SIG-M5 (cell line): ENCODE results near the gene DDX51.

Source experiments
- DNase-seq: peaks from one replicate; lab custom pipeline; 2025; lab: John Stamatoyannopoulos, UW

The DDX51 gene

GRCh38 chr12:132167611-132168310 lies 23.6 kb upstream of the DDX51 start:
- no peak for DNase-seq

DNA sequence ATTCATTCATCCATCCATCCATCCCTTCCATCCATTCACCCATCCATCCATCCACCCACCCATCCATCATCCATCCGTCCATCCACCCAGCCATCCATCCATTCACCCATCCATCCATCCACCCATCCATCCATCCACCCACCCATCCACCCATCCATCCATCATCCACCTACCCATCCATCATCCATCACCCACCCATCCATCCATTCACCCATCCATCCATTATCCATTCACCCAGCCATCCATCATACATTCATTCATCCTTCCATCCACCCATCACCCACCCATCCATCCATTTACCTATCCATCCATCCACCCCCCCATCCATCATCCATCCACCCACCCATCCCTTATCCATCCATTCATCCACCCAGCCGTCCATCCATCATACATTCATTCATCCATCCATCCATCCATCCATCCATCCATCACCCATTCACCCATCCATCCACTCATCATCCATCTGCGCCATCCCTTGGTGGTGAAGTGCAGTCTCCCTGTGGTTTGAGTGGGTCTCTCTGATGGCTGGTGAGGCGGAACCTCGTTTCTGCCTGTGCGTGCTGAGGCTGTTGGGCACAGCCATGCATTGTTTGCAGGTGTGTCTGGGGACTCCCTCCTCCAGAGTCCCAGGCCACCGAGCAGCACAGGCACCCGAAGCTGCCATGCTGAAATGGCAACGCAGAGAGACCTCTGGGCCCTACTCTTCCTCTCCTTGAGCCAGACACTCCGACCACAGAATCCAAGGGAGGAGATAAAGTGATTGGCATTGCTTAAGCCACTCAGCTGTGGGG lies 22.9 kb upstream of the DDX51 start:
- DNase-seq = no peak

DNA sequence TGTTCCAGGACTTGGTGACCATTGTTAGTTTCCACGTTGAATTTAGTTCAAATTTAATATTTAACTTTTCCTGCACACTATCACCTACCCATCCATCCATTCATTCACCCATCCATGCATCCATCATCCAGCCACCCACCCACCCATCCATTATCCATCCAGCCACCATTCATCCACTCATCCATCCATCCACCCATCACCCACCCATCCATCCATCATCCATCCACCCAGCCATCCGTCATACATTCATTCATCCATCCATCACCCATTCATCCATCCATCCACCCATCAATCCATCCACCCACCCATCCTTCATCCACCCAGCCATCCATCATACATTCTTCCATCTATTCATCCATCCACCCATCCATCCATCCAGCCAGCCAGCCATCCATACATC lies 22.0 kb upstream of the DDX51 start:
- no peak for DNase-seq

DNA sequence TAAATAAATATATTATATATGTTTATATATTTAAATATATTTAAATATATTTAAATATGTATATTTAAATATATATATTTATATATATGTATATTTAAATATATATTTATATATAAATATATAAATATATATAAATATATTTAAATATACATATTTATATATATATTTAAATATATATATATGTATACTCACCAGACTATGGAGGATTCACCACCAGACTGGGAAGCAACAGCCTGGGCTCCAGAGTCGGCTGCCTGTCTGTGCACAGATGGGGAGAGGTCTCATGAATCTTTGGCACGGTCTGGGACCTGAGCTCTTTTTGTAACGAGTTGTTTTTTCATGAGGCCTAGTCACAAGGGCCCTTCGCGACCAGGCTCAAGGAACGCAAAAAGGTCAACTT lies 21.5 kb upstream of the DDX51 start:
- DNase-seq = no peak

DNA sequence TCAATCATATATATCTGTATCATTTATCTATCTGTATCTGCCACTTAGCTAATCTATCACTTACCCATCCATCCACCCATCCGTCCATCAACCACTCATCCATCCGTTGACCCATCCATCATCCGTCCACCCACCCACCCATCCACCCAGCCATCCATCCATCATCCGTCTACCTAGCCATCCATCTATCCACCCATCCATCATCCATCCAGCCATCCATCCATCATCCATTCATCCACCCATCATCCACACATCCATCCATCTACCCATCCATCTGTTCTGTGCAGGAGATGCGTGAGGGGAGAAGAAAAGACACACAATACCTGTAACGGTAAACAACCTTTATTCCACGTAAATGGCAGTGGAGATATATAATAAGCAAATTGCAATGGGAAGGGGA lies 20.3 kb upstream of the DDX51 start:
- DNase-seq = no peak

DNA sequence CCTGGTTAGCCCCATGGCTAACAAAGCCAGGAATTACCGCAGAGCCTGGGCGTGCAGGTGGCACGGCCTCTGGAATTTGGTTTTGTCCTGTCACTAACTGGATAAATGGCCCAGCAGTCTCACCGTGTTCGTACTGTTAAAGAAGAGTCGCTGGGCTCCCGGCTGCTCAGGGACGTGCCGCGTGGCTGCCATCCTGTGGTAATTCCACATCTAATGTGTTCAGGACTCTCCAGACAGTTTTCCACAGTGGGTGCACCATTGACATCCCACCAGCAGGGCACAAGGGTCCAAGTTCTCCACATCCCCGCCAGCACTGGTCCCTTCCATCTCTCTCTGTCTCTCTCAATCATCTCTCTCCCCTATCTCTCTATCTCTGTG lies 19.8 kb upstream of the DDX51 start:
- no peak for DNase-seq

GRCh38 chr12:132163041-132163910 lies 19.2 kb upstream of the DDX51 start:
- no peak for DNase-seq

DNA sequence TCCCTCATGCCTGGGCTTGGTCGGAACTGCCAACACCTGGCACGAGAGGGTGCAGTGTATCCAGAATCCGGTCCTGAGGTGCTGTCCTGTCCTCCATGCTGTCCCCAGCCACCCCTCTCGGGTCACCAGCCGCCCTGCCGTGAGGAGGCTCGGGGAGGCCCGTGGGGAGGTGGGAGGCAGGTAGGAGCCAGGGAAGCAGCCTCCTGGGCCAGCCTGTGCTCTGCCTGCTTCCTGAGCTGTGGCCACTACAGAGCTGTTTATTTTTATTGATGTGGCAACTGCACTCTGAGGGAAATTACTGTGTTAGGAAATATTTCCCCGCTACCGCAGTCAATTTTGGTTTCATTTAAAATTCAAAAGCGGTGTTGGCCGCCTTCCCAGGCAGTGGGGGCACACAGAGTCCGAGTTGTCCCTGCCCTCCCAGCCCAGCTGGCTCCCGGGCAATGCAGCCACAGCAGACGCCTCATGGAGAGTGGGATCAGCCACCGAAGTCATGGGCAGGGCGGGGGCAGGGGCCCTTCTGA lies 18.5 kb upstream of the DDX51 start:
- DNase-seq = no peak

- no peak for DNase-seq
These were observed 17.8 kb upstream of the DDX51 start for GRCh38 chr12:132161796-132162507.

DNA sequence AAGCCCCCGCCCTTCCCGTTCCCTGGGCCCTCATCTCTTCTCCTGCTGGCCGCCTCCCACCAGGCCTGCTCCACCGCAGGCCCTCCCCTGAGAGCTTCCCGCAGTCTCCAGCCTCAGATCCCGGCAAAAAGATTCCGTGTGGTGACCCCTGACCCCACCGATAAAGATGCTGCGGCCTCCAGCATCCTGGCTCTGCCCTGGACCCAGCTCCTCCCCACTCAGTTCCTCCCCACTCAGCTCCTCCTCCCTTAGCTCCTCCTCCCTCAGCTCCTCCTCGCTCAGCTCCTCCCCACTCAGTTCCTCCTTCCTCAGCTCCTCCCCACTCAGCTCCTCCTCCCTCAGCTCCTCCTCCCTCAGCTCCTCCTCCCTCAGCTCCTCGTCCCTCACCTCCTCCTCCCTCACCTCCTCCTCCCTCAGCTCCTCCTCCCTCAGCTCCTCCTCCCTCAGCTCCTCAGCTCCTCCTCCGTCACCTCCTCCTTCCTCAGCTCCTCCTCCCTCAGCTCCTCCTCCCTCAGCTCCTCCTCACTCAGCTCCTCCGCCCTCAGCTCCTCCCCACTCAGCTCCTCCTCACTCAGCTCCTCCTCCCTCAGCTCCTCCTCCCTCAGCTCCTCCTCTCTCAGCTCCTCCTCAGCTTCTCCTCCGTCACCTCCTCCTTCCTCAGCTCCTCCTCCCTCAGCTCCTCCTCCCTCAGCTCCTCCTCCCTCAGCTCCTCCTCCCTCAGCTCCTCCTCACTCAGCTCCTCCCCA lies 17.1 kb upstream of the DDX51 start:
- no peak for DNase-seq

DNA sequence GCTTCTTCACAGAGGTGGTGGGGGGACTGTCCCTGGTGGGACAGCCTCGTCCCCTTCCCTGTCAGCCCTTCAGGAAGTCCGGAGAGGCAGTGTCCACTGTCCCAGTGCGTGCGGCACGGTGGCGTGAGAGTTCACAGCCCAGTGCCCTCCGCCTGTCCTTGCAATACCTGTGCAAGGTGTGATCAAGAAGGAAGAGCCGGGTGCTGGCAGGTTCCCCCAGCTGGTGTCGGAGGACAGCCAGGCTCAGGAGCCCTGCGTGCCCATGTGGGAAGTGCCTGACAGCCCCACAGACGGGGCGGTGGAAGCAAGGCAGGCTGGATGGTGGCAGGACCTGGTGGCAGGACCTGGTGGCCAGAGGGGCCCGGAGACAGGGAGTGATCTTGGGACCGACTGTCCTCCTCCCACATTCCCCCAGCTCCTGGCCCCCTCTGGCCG lies 16.5 kb upstream of the DDX51 start:
- no peak for DNase-seq

DNA sequence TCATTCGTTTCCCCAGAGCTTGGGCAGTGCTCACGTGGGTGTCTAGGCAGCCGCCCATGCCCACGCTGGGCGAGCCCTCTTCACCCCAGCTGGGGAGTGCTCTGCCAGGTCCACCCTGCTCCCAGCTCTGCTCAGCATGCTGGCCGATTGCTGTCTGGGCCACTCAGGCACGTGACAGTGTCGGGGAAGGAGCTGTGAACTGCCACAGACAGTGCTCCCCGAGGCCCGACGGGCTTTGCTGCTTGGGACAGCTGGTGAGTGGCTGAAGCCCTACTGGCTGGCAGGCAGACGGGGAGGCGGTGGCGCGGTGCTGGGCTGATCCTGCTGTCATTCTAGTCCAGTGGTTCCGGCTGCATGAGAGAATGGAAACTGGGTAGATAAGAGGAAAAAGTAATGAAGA lies 15.9 kb upstream of the DDX51 start:
- no peak for DNase-seq

GRCh38 chr12:132159555-132160003 lies 15.5 kb upstream of the DDX51 start:
- DNase-seq = no peak

DNA sequence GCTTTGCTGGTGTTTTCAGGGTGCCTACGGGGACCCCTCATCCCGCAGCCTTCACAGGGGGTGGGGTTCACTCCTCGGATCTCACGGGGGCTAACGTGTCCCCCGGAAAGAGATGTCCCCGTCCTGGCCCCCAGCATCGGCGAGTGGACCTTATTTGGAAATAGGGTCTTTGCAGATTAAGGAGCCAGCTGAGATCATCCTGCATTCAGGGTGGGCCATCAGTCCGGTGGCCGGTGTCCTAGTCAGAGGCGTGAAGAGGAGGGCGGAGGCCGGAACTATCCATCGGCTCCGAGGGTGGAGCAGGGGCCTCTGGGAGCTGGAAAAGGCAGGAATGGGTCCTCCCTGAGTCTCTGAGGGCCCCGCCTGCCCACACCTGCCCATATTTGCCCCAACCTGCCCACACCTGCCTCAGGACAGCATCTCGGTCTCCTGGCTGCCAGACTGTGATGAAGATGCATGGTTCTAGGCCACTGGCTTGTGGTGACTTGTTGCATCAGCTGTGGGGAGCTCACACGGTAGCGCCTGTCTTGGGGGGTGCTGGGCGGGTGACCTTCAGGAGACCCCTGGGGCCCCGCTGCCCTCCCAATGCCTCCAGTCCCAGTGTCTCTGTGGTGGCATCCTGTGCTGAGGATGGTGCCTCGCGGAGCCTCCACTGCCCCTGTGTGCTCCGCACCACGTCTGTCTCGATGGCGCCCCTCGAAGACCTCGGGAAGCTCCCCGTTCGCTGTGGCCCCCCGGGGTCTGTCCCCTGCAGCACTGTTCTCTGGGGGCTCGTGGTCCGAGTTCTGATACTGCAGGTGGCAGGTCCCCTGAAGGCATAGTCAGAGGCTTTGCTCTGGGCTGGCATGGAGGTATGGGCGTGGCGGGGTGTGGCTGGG lies 14.8 kb upstream of the DDX51 start:
- DNase-seq = no peak

DNA sequence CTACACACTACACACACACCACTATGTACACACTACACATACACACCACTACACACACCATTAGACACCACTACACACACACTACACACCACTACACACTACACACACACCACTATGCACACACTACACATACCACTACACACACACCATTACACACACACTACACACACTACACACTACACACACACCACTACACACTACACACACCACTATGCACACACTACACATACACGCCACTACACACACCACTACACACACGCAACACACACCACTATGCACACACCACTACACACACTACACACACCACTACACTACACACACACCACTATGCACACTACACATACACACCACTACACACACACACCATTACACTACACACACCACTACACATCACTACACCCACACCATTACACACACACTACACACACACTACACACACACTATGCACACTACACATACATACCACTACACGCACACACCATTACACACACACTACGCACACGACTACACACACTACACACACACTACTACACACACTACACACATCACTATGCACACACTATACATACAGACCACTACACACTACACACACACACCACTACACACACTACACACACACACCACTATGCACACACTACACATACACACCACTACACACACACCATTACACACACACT lies 13.8 kb upstream of the DDX51 start:
- DNase-seq = no peak

GRCh38 chr12:132156573-132157325 lies 12.6 kb upstream of the DDX51 start:
- DNase-seq = no peak

DNA sequence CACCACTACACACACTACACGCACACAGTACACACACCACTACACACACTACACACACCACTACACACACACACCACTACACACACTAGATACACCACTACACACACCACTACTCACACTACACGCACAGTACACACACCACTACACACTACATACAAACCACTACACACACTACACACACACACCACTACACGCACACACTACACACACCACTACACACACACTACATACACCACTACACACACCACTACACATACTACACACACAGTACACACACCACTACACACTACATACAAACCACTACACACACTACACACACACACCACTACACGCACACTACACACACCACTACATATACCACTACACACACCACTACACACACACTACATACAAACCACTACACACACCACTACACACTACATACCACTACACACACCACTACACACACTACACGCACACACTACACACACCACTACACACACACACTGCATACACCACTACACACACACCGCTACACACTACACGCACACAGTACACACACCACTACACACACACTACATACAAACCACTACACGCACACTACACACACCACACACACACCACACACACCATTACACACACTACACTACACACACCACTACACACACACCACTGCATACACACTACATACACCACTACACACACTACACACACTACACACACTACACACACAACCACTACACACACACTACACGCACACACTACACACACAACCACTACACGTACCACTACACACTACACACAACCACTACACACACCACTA lies 11.9 kb upstream of the DDX51 start:
- DNase-seq = no peak
